HepG2 (cell line): Measurements from ENCODE around the gene TEX12. TPM values are rescaled to one million over a fixed set of nuclear protein-coding genes. Genes with fewer than 3 reads are reported as not detected.

Source experiments
- ATAC-seq: fragments of 200-7000 bp; cut with Tn5 transposase; 3 replicates; pipeline ENCODE4 v1.9.1; 2020; ENCODE audit warnings: mild to moderate bottlenecking, moderate library complexity
- BruUV-seq: library from RNA; stranded (reverse); fragments of 400-500 nt; replicated peaks from 2 replicates; lab custom pipeline; 2021; lab: Mats Ljungman, UMichigan
- CTCF ChIA-PET: fragments of 300-600 bp; formaldehyde crosslinking; extraction: SDS; loops from one replicate; lab custom pipeline; 2021; ENCODE audit warnings: low total read pairs, inconsistent platforms, low intra/inter-chr PET ratio; lab: Yijun Ruan, JAX
- POLR2A ChIA-PET: fragments of 350-600 bp; sonication (Branson Sonifier 250); formaldehyde crosslinking; loops from one replicate; lab custom pipeline; 2020; ENCODE audit warnings: antibody characterized with exemption, inconsistent platforms; lab: Yijun Ruan, JAX
- DNase-seq: peaks from one replicate; pipeline ENCODE4 v3.0.0-alpha.2; 2015; ENCODE audit warnings: low spot score
- FAIRE-seq: peaks from 3 replicates; lab custom pipeline; 2011; peaks lifted over from hg19 to GRCh38; lab: Jason Lieb, UNC
- H2AFZ ChIP-seq: one replicate; pipeline ENCODE4 v1.6.1; 2011; ENCODE audit warnings: low read length, inconsistent platforms
- H3K27ac ChIP-seq: fragments of 300-600 bp; 3 replicates; pipeline ENCODE4 v1.8.0; 2011; ENCODE audit warnings: mixed run types, mild to moderate bottlenecking, mixed read lengths, low read length, inconsistent platforms; ENCODE audit not compliant: insufficient read depth; ENCODE audit errors: extremely low read length
- H3K27me3 ChIP-seq, 2 experiments: fragments of 200-600 bp in 1 of 2; 2 replicates in 1 of 2; 3 replicates in 1 of 2; pipeline versions ENCODE4 v1.6.0 to v1.8.0; 2011; ENCODE audit warnings: low read length in 2 of 2, mild to moderate bottlenecking in 2 of 2, moderate library complexity in 2 of 2, inconsistent platforms in 1 of 2; ENCODE audit not compliant: insufficient read depth in 2 of 2, control insufficient read depth in 1 of 2
- H3K36me3 ChIP-seq, 2 experiments: fragments of 200-600 bp in 1 of 2; replicated peaks in 1 of 2; 2 replicates in 1 of 2; 3 replicates in 1 of 2; pipeline versions ENCODE4 v1.5.1 to v1.8.0; 2011; ENCODE audit warnings: low read length in 2 of 2, inconsistent platforms in 1 of 2; ENCODE audit not compliant: insufficient read depth in 2 of 2, control insufficient read depth in 1 of 2
- H3K4me1 ChIP-seq: 2 replicates; pipeline ENCODE4 v1.5.1; 2012; ENCODE audit warnings: low read length, inconsistent platforms; ENCODE audit not compliant: insufficient read depth
- H3K4me2 ChIP-seq: 2 replicates; pipeline ENCODE4 v1.6.0; 2011; ENCODE audit warnings: low read depth, low read length, inconsistent platforms
- H3K4me3 ChIP-seq, 3 experiments: fragments of 200-600 bp in 1 of 3; sonication (generic), shearing (Covaris generic) in 1 of 3; replicated peaks in 1 of 3; 2 replicates each; pipeline ENCODE4 v1.5.1; 2011 to 2016; ENCODE audit warnings: low read length in 3 of 3, inconsistent platforms in 2 of 3, low read depth in 2 of 3, mild to moderate bottlenecking in 2 of 3, control low read depth in 1 of 3, mixed read lengths in 1 of 3; ENCODE audit not compliant: insufficient read depth in 1 of 3
- H3K79me2 ChIP-seq: one replicate; pipeline ENCODE4 v1.6.1; 2011; ENCODE audit warnings: low read length, inconsistent platforms; ENCODE audit not compliant: insufficient read depth
- H3K9ac ChIP-seq: 2 replicates; pipeline ENCODE4 v1.6.0; 2011; ENCODE audit warnings: mild to moderate bottlenecking, low read depth, low read length, inconsistent platforms; ENCODE audit not compliant: insufficient read depth
- H3K9me3 ChIP-seq: 2 replicates; pipeline ENCODE4 v1.5.1; 2012; ENCODE audit warnings: mild to moderate bottlenecking, low read length
- H4K20me1 ChIP-seq: 2 replicates; pipeline ENCODE4 v1.6.0; 2011; ENCODE audit warnings: inconsistent platforms, mild to moderate bottlenecking, low read length, moderate library complexity; ENCODE audit not compliant: insufficient read depth
- ASH2L ChIP-seq: fragments of 300-600, 200-600 bp; sonication (generic); IDR thresholded peaks from 2 replicates; pipeline ENCODE4 v1.7.0; 2017; ENCODE audit warnings: low read depth, mild to moderate bottlenecking, moderate library complexity, mixed read lengths, low read length; ENCODE audit not compliant: insufficient read length
- EP300 ChIP-seq, 3 experiments: sonication (generic) in 1 of 3; formaldehyde crosslinking in 1 of 3; IDR thresholded peaks; 2 replicates each; pipeline versions ENCODE4 v1.5.1 to v1.6.1; 2011 to 2020; ENCODE audit warnings: low read depth in 2 of 3, low read length in 2 of 3, borderline replicate concordance in 1 of 3, improper control_type of control experiment in 1 of 3, mild to moderate bottlenecking in 1 of 3, missing genetic modification reagents in 1 of 3, moderate library complexity in 1 of 3
- NONO ChIP-seq, 2 experiments: fragments of 450-650 bp in 1 of 2; sonication (generic) in 1 of 2; formaldehyde crosslinking in 1 of 2; IDR thresholded peaks in 1 of 2; conservative IDR thresholded peaks in 1 of 2; 2 replicates each; pipeline versions ENCODE4 v1.6.1 to v1.8.0; 2017 to 2022; ENCODE audit warnings: mild to moderate bottlenecking in 1 of 2, missing genetic modification reagents in 1 of 2, moderate library complexity in 1 of 2
- RARA ChIP-seq: IDR thresholded peaks from 2 replicates; pipeline ENCODE4 v1.6.1; 2016; ENCODE audit warnings: missing genetic modification reagents, missing compliant biosample characterization
- RFX3 ChIP-seq: IDR thresholded peaks from 2 replicates; pipeline ENCODE4 v1.6.1; 2016; ENCODE audit warnings: missing biosample characterization, missing genetic modification reagents
- RXRB ChIP-seq: IDR thresholded peaks from 2 replicates; pipeline ENCODE4 v1.6.1; 2016; ENCODE audit warnings: borderline replicate concordance, missing genetic modification reagents, missing compliant biosample characterization
- SAP130 ChIP-seq: IDR thresholded peaks from 2 replicates; pipeline ENCODE4 v1.6.1; 2016; ENCODE audit warnings: low read depth
- SMC3 ChIP-seq: IDR thresholded peaks from 2 replicates; pipeline ENCODE4 v1.6.1; 2011; ENCODE audit warnings: low read length, improper control_type of control experiment
- TOE1 ChIP-seq: sonication (generic); formaldehyde crosslinking; IDR thresholded peaks from 2 replicates; pipeline ENCODE4 v1.4.0; 2020; ENCODE audit warnings: mild to moderate bottlenecking, missing genetic modification reagents
- ZSCAN30 ChIP-seq: sonication (generic); formaldehyde crosslinking; IDR thresholded peaks from 2 replicates; pipeline ENCODE4 v1.5.0; 2020; ENCODE audit warnings: mild to moderate bottlenecking, missing genetic modification reagents
- ZSCAN31 ChIP-seq: sonication (generic); formaldehyde crosslinking; IDR thresholded peaks from 2 replicates; pipeline ENCODE4 v1.5.0; 2020; ENCODE audit warnings: low read depth, mild to moderate bottlenecking, missing genetic modification reagents
- WGBS: methylation state at CpG from one replicate; pipeline ENCODE4 v1.1.6; 2017; ENCODE audit warnings: low lambda C conversion rate; 5-methylcytosine and 5-hydroxymethylcytosine counted together
- in situ Hi-C: cut with HindIII; loops from 2 replicates; pipeline ENCODE4 v1.10.0; 2017; ENCODE audit warnings: low pct_unique_long_range_greater_than_20kb; ENCODE audit not compliant: extremely low pct_ligation_motif_present
- intact Hi-C: fragments of 100-400 bp; cut with micrococcal nuclease; formaldehyde crosslinking; loops from one replicate; pipeline ENCODE4 v1.10.0; 2022; ENCODE audit not compliant: unreplicated experiment
- polyA plus RNA-seq, 8 experiments: library from polyadenylated mRNA; depleted of rRNA in 3 of 8; stranded (reverse) in 7 of 8; unstranded in 1 of 8; fragments of >200 nt; fragmentation: Illumina TruSeq in 4 of 8; extraction: Trizol in 4 of 8; gene quantifications; 2 replicates each; pipeline versions ENCODE4 v1.2.1 to v1.2.3, GENCODE V29; 2011 to 2016; ENCODE audit warnings: low read depth in 4 of 8, missing spikeins in 1 of 8, mixed read lengths in 1 of 8; ENCODE audit not compliant: insufficient read depth in 1 of 8
- total RNA-seq, 5 experiments: library from RNA; depleted of rRNA; stranded (reverse); fragments of >200 nt; fragmentation: Illumina TruSeq; extraction: Trizol; gene quantifications; 2 replicates each; pipeline ENCODE4 v1.2.3, GENCODE V29; 2016; ENCODE audit warnings: low read depth in 1 of 5
- TF ChIP-seq, protein P1 (sequence below): IDR thresholded peaks from 2 replicates; pipeline ENCODE4 v1.6.1; 2016; ENCODE audit warnings: missing compliant biosample characterization, missing genetic modification reagents, borderline replicate concordance
- TF ChIP-seq, protein P2 (sequence below): sonication (generic); formaldehyde crosslinking; conservative IDR thresholded peaks from 2 replicates; pipeline ENCODE4 v1.8.0; 2022; ENCODE audit warnings: missing genetic modification reagents
- TF ChIP-seq, protein P3 (sequence below): sonication (generic); formaldehyde crosslinking; IDR thresholded peaks from 2 replicates; pipeline ENCODE4 v1.5.0; 2020; ENCODE audit warnings: mild to moderate bottlenecking, missing genetic modification reagents, borderline replicate concordance

TEX12 gene
- total and polyA plus RNA-seq, 2 of the 13 experiments (the other 11 are each of a cell fraction or from before 2014, with no cell fraction given) = not detected

DNA sequence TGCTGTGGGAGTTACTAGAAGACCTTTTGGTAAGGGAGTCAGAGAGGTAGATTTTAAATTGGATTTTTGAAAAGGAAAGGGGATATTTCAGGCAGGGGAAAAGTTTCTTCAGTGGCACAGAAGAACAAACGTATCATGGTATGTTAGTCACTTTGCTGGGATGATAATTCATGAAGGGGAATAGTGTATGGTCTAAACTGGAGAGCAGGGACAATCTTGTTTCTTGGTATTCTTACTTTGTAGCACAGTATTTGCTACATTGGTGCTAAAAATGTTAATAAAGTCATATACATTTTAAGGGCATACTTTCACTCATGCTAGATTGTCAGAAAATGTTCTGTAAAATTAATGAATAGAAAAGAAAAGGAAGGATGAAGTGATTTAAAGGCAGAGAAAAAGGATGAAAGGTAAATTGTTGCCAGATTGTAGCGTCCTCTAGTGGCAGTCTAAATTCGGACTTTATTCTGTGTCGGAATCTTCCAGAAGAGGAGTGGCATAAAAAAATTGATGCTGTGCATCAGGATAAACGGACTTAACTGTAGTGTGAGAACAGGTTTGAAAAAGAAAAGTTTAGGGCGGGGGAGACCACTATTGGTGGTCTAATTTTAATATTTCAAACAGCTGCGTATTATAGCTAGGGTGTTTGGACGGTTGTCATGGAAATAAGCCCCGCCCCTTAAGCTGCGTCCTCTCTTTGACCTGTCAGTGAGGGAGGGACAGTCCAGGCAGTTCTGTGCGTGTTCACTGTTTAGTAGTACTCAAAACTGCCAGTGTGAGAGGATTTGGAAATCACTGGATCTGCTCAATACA lies 7.8 kb downstream of the TEX12 start, which contains the start of gene BCO2:
Gene BCO2 (plus strand): TSS at position 724 of the 810 bp plus-strand sequence. CDS start 90 bp downstream, outside the sequence.
- intact Hi-C loops = loop anchor here (1.0 kb wide), 1 partner anchor 62 kb away; no protein-coding TSS in a partner anchor
- Histone ChIP-seq H3K9ac (no peak within 1 kb of the TSS), H4K20me1 (no peaks in the 10 kb centered on the region), H3K9me3 (no peaks in the 10 kb centered on the region), H3K4me1 (peaks cover 13% of the 10 kb centered on the region), H3K27me3 (no peaks in the 10 kb centered on the region; a peak in 1 of 5 replicates), H3K4me3 (no peak within 1 kb of the TSS), H3K27ac (no peak within 1 kb of the TSS), H2AFZ (no peak within 1 kb of the TSS), H3K36me3 (no peaks in the 10 kb centered on the region), H3K79me2 (no peaks in the 10 kb centered on the region), H3K4me2 (peak within 1 kb of the TSS; percentile 59)
- in situ Hi-C loops = loop anchor here (5.0 kb wide), 1 partner anchor 63 kb away; no protein-coding TSS in a partner anchor
- peak; percentile 37 for FAIRE-seq
- DNase-seq = peak; percentile 70
- CTCF ChIA-PET = interaction anchor here (1.9 kb wide), 1 partner anchor 61 kb away, joined by 25 read pairs; no protein-coding TSS in a partner anchor
- POLR2A ChIA-PET = no interaction called here
- ATAC-seq = peak; percentile 97
- WGBS = 3% methylated on average over 11 of the region's 11 CpGs
- no TSS peak for BruUV-seq
- TF ChIP-seq ZSCAN30 (CRISPR knock-in tag) (no peak), RXRB (CRISPR knock-in tag) (0 out of 2 replicates have a peak, but pooled peaks have one; percentile 10), ASH2L (peak; percentile 30), RFX3 (CRISPR knock-in tag) (peak; percentile 73), ZSCAN31 (CRISPR knock-in tag) (no peak), EP300 (IDR thresholded peaks at IDR 0.05; ENCODE audit: low read depth in 2 of 2, low read length in 2 of 2) (peak in 1 of 2 experiments; percentile 15; a peak in 1 of 4 replicates), EP300 (CRISPR knock-in tag; IDR thresholded peaks at IDR 0.05; ENCODE audit: borderline replicate concordance) (no peak), SAP130 (CRISPR knock-in tag) (peak; percentile 37; the same call in 1 of the 2 replicates), TOE1 (no peak), SMC3 (peak; percentile 57; the same call in 1 of the 2 replicates), NONO (IDR thresholded peaks at IDR 0.05) (no peak), NONO (CRISPR knock-in tag; conservative IDR thresholded peaks at IDR 0.05) (no peak), RARA (CRISPR knock-in tag) (peak; percentile 40)
- TF ChIP-seq, protein P1, sequence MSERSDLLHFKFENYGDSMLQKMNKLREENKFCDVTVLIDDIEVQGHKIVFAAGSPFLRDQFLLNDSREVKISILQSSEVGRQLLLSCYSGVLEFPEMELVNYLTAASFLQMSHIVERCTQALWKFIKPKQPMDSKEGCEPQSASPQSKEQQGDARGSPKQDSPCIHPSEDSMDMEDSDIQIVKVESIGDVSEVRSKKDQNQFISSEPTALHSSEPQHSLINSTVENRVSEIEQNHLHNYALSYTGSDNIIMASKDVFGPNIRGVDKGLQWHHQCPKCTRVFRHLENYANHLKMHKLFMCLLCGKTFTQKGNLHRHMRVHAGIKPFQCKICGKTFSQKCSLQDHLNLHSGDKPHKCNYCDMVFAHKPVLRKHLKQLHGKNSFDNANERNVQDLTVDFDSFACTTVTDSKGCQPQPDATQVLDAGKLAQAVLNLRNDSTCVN (CRISPR knock-in tag) = no peak
- TF ChIP-seq, protein P2, sequence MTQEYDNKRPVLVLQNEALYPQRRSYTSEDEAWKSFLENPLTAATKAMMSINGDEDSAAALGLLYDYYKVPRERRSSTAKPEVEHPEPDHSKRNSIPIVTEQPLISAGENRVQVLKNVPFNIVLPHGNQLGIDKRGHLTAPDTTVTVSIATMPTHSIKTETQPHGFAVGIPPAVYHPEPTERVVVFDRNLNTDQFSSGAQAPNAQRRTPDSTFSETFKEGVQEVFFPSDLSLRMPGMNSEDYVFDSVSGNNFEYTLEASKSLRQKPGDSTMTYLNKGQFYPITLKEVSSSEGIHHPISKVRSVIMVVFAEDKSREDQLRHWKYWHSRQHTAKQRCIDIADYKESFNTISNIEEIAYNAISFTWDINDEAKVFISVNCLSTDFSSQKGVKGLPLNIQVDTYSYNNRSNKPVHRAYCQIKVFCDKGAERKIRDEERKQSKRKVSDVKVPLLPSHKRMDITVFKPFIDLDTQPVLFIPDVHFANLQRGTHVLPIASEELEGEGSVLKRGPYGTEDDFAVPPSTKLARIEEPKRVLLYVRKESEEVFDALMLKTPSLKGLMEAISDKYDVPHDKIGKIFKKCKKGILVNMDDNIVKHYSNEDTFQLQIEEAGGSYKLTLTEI (CRISPR knock-in tag) = no peak
- TF ChIP-seq, protein P3, sequence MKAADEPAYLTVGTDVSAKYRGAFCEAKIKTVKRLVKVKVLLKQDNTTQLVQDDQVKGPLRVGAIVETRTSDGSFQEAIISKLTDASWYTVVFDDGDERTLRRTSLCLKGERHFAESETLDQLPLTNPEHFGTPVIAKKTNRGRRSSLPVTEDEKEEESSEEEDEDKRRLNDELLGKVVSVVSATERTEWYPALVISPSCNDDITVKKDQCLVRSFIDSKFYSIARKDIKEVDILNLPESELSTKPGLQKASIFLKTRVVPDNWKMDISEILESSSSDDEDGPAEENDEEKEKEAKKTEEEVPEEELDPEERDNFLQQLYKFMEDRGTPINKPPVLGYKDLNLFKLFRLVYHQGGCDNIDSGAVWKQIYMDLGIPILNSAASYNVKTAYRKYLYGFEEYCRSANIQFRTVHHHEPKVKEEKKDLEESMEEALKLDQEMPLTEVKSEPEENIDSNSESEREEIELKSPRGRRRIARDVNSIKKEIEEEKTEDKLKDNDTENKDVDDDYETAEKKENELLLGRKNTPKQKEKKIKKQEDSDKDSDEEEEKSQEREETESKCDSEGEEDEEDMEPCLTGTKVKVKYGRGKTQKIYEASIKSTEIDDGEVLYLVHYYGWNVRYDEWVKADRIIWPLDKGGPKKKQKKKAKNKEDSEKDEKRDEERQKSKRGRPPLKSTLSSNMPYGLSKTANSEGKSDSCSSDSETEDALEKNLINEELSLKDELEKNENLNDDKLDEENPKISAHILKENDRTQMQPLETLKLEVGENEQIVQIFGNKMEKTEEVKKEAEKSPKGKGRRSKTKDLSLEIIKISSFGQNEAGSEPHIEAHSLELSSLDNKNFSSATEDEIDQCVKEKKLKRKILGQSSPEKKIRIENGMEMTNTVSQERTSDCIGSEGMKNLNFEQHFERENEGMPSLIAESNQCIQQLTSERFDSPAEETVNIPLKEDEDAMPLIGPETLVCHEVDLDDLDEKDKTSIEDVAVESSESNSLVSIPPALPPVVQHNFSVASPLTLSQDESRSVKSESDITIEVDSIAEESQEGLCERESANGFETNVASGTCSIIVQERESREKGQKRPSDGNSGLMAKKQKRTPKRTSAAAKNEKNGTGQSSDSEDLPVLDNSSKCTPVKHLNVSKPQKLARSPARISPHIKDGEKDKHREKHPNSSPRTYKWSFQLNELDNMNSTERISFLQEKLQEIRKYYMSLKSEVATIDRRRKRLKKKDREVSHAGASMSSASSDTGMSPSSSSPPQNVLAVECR (CRISPR knock-in tag) = peak; percentile 15; the same call in 1 of the 2 replicates
